ENCODE results near the gene RCE1. TPM values are rescaled to one million over a fixed set of nuclear protein-coding genes. Genes with fewer than 3 reads are reported as not detected.

Gene RCE1
- total RNA-seq, 2 donors from 2014 or later: 25.5 to 28.3 TPM

DNA sequence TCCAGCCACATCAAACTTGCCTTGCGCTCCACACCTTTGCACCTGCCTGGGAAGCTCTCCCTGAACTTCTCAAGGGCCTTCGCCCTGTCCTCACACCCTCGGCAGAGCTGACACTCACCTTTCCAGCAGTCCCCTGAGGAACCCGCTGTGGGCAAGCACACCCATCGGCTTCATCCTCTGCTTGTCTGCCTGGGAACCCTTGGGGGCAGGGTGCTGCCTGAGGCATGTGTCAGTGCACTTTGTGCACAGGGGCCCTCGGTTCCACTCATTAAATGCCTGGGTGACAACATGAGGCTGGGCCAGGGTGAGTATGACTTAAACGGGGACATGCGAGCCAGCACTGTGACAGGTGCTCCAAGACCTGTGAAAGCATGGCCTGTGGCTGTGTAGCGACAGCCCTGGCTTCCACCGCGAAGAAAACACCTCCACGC lies 11.0 kb downstream of the RCE1 start:
- intact Hi-C loops (cut with DNase I, micrococcal nuclease): no loop called here
- DNase-seq: peak in 1 of 2 donors; percentile 24
- no peak for ATAC-seq

- DNase-seq (peak in 1 of 2 donors; percentile 27), ATAC-seq (no peak)
- intact Hi-C loops (cut with DNase I, micrococcal nuclease): no loop called here
Observed at GRCh38 chr11:66854729-66855211, 11.5 kb downstream of the RCE1 start.

DNA sequence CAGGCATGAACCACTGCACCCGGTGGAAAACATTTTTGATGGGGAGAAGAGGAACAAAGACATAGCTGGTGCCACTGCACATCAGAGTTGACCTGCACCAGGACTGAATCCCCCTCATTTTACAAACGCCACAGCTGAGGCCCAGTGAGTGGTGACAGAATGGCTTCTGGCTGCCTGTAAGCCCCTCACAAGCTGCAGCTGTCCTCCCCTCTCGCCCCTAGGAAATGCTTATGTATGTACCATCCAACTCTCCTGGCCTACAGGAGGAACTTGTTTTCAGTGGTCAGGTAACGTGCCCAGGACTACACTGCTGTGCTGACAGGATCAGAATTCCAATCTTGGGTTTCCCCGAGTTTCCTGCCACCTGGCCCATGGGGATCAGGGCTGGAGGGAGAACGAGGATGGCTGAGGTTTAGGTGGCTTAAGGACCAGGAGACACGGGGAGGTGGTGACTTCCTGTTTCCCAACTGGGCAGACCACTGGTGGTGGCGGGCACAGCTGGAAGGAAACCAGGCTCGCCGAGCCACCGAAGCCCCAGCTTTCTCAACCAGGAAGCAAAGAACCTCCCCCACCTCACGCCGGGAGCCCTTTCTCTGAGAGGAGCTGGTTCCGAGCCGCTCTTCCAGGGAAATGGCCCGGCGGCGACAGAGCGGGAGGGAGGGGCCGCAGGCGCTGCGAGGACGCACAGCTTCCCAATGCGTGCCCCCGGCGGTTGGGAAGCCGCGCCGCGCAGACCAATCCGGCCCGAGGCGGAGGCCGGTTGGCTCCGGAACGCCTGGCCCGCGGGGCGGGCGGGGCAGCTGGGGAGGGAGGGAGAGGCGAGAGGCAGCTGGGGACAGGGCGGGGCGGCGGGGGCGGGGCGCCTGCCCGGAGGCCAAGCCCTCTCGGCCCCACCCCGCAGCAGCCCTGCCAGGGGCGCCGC lies 12.6 kb downstream of the RCE1 start:
- peak; percentile 94 to 96 for DNase-seq
- intact Hi-C loops (cut with DNase I, micrococcal nuclease): no loop called here
- peak; percentile 85 for ATAC-seq

GRCh38 chr11:66856496-66857233 lies 13.4 kb downstream of the RCE1 start, which contains the start of gene LRFN4:
Gene LRFN4 (plus strand): TSS chr11:66857064. CDS start chr11:66857745, 681 bp downstream.
- peak; percentile 36 to 63 for DNase-seq
- ATAC-seq: peak; percentile 55
- intact Hi-C loops (cut with DNase I, micrococcal nuclease): no loop called here

GRCh38 chr11:66857234-66857926 lies 14.1 kb downstream of the RCE1 start:
- intact Hi-C loops (cut with DNase I, micrococcal nuclease): no loop called here
- DNase-seq (no peak), ATAC-seq (no peak)

GRCh38 chr11:66857927-66858185 lies 14.6 kb downstream of the RCE1 start:
- intact Hi-C loops (cut with DNase I, micrococcal nuclease): no loop called here
- ATAC-seq (no peak), DNase-seq (no peak)

DNA sequence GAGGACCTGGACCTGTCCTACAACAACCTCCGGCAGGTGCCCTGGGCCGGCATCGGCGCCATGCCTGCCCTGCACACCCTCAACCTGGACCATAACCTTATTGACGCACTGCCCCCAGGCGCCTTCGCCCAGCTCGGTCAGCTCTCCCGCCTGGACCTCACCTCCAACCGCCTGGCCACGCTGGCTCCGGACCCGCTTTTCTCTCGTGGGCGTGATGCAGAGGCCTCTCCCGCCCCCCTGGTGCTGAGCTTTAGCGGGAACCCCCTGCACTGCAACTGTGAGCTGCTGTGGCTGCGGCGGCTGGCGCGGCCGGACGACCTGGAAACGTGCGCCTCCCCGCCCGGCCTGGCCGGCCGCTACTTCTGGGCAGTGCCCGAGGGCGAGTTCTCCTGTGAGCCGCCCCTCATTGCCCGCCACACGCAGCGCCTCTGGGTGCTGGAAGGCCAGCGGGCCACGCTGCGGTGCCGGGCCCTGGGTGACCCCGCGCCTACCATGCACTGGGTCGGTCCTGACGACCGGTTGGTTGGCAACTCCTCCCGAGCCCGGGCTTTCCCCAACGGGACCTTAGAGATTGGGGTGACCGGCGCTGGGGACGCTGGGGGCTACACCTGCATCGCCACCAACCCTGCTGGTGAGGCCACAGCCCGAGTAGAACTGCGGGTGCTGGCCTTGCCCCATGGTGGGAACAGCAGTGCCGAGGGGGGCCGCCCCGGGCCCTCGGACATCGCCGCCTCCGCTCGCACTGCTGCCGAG lies 15.1 kb downstream of the RCE1 start:
- intact Hi-C loops (cut with DNase I, micrococcal nuclease): no loop called here
- ATAC-seq (no peak), DNase-seq (no peak)

GRCh38 chr11:66858939-66859685 lies 15.9 kb downstream of the RCE1 start:
- DNase-seq (no peak), ATAC-seq (no peak)
- intact Hi-C loops (cut with DNase I, micrococcal nuclease): no loop called here

DNA sequence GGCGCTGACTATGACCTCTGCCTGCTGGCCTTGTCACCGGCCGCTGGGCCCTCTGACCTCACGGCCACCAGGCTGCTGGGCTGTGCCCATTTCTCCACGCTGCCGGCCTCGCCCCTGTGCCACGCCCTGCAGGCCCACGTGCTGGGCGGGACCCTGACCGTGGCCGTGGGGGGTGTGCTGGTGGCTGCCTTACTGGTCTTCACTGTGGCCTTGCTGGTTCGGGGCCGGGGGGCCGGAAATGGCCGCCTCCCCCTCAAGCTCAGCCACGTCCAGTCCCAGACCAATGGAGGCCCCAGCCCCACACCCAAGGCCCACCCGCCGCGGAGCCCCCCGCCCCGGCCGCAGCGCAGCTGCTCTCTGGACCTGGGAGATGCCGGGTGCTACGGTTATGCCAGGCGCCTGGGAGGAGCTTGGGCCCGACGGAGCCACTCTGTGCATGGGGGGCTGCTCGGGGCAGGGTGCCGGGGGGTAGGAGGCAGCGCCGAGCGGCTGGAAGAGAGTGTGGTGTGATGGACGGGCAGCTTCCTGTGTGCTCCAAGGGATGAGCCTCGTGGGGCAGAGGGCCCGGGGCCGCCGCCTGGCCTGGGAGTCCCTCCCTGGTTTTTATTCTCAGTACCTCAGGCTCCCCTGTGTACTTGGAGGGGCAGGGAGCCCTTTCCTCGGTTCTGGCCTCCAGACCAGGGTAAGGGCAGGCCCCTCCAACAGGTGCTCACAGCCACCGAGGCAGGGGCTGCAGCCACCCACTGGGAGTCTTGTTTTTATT lies 16.6 kb downstream of the RCE1 start:
- intact Hi-C loops (cut with DNase I, micrococcal nuclease): no loop called here
- DNase-seq (peak in 1 of 2 donors; percentile 24), ATAC-seq (no peak)

DNA sequence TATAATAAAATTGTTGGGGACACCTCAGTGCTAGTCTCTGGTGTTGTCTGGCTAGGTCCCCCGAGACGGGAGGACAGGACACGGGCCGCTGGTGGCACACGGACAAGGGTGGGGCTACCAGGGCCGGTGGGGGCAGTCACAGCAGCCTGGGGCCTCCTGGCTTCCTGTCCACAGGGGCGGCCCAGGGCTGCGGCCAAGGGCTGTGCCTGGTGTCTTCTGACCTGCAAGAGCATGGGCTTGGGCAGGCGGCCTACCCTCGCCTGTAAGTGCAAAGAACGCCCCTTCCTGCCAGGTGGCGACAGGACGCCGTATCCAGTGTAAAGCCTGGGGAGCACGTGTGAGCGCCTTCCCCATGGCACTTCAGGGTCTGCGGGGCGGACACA lies 17.2 kb downstream of the RCE1 start:
- ATAC-seq: no peak
- intact Hi-C loops (cut with DNase I, micrococcal nuclease): no loop called here
- DNase-seq: no peak

- no peak for ATAC-seq
- intact Hi-C loops (cut with DNase I, micrococcal nuclease): no loop called here
- DNase-seq: peak in 1 of 2 donors; percentile 28
Observed at GRCh38 chr11:66861038-66861773, 18.0 kb downstream of the RCE1 start.

GRCh38 chr11:66861774-66862558 lies 18.7 kb downstream of the RCE1 start:
- intact Hi-C loops (cut with DNase I, micrococcal nuclease): no loop called here
- DNase-seq (no peak), ATAC-seq (no peak)

GRCh38 chr11:66862559-66863037 lies 19.4 kb downstream of the RCE1 start:
- DNase-seq: no peak
- intact Hi-C loops (cut with DNase I, micrococcal nuclease): no loop called here
- ATAC-seq: no peak

DNA sequence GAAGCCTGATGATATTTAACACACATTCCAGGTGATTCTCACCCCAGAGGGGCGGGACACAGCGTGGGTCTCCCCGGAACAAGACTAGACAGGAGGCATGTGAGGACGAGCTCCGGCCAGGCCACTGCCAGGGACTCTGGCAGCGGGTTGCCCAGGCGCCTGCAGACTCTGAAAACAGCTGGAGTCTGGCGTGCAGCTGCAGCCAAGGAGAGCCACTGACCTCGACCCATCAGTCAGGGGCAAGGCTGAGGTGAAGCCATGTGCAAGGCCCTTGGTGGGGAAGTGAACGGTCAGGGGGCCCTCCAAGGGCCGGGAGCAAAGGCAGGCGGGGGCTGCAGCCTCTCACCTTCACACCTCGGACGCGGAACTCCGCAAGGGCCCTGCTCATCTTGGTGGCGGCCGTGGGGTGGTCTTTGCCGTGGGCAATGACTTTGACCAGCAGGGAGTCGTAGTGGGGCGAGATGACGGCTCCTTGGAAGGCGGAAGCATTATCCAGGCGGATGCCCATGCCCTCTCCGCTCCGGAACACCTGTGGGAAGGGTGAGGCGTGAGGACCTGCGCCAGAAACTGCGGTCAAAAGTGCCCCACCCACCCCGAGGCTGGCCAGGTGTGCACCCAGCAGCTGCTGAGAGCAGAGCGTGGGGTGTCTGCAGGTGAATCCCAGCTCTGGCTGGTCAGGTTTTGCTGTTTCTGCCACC lies 20.3 kb downstream of the RCE1 start:
- intact Hi-C loops (cut with DNase I, micrococcal nuclease): no loop called here
- ATAC-seq (peak; percentile 67), DNase-seq (peak; percentile 72 to 76)

- ATAC-seq (peak; percentile 82), DNase-seq (peak; percentile 78 to 90)
- intact Hi-C loops (cut with DNase I, micrococcal nuclease): no loop called here
Observed at GRCh38 chr11:66864172-66864901, 21.1 kb downstream of the RCE1 start.

Measured in left colon (tissue), 2 donors.